NT2/D1 (cell line): ENCODE data around the gene TFCP2L1.

Experiments
- DNase-seq: peaks from one replicate; pipeline ENCODE4 v3.0.0-alpha.2; 2011; ENCODE audit warnings: low read depth, low spot score
- H3K27me3 ChIP-seq: 2 replicates; pipeline ENCODE4 v1.6.0; 2011; ENCODE audit warnings: mild to moderate bottlenecking; ENCODE audit not compliant: insufficient read length, insufficient read depth
- H3K36me3 ChIP-seq: 2 replicates; pipeline ENCODE4 v1.6.1; 2011; ENCODE audit warnings: mild to moderate bottlenecking, low read length, mixed read lengths; ENCODE audit not compliant: insufficient read depth, insufficient read length
- H3K4me1 ChIP-seq: 2 replicates; pipeline ENCODE4 v1.5.1; 2011; ENCODE audit not compliant: insufficient read depth, insufficient read length
- H3K4me3 ChIP-seq: 2 replicates; pipeline ENCODE4 v1.5.1; 2011; ENCODE audit warnings: low read depth; ENCODE audit not compliant: insufficient read length
- H3K9ac ChIP-seq: 2 replicates; pipeline ENCODE4 v1.6.0; 2011; ENCODE audit warnings: low read depth; ENCODE audit not compliant: insufficient read length
- H3K9me3 ChIP-seq: 2 replicates; pipeline ENCODE4 v1.5.1; 2011; ENCODE audit warnings: mild to moderate bottlenecking, low read length; ENCODE audit not compliant: insufficient read depth
- SUZ12 ChIP-seq: IDR thresholded peaks from 2 replicates; pipeline ENCODE4 v1.6.1; 2011; ENCODE audit not compliant: insufficient read length, insufficient read depth; ENCODE audit errors: extremely low read depth
- YY1 ChIP-seq: IDR thresholded peaks from 2 replicates; pipeline ENCODE4 v1.6.1; 2011; ENCODE audit not compliant: insufficient read length, insufficient read depth
- ZNF274 ChIP-seq: IDR thresholded peaks from 2 replicates; pipeline ENCODE4 v1.6.1; 2011; ENCODE audit warnings: mild to moderate bottlenecking, low read depth, low read length

The TFCP2L1 gene

GRCh38 chr2:121184248-121184862 is 100.6 kb downstream of the TFCP2L1 start:
- Histone ChIP-seq H3K4me3 (no peak overlapping the region), H3K9ac (no peak overlapping the region), H3K27me3 (no peaks in the 10 kb centered on the region), H3K4me1 (peaks cover 10% of the 10 kb centered on the region), H3K36me3 (no peaks in the 10 kb centered on the region), H3K9me3 (no peaks in the 10 kb centered on the region)
- TF ChIP-seq SUZ12 (no peak), YY1 (no peak), ZNF274 (no peak)
- no peak for DNase-seq

DNA sequence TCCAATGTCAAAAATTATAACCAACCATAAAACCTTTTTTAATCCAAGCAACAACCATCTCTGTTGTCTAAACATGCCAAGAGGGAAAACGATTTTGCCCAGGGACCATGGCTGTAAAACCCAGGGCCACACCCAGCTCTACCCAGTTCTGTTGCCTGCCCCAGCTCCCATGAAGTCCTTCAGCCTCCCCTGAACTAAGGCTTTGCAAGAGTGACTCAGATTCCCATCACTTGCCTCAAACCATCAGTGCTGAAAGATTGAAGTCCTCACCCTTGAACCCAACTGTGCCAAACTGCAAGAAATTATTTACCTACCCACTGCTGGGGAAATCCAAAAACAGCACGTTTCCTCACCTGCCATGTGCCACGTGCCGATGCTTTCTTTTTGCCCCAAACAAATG is 102.5 kb downstream of the TFCP2L1 start:
- no peak for TF ChIP-seq YY1
- no peak for TF ChIP-seq ZNF274

GRCh38 chr2:121179467-121179866 is 105.5 kb downstream of the TFCP2L1 start:
- no peak for DNase-seq
- Histone ChIP-seq H3K36me3 (no peaks in the 10 kb centered on the region), H3K9me3 (no peaks in the 10 kb centered on the region), H3K27me3 (no peaks in the 10 kb centered on the region), H3K4me3 (no peak overlapping the region), H3K4me1 (no peaks in the 10 kb centered on the region), H3K9ac (no peak overlapping the region)
- TF ChIP-seq YY1 (no peak), SUZ12 (no peak), ZNF274 (no peak)

More for the DNA sequence above, 102.5 kb downstream of the TFCP2L1 start:
- Histone ChIP-seq H3K4me3 (no peak overlapping the region), H3K9me3 (no peaks in the 10 kb centered on the region), H3K27me3 (no peaks in the 10 kb centered on the region), H3K9ac (no peak overlapping the region), H3K4me1 (peaks cover 2% of the 10 kb centered on the region), H3K36me3 (no peaks in the 10 kb centered on the region)
- no peak for DNase-seq

- no peaks in the 10 kb centered on the region for H3K9me3 ChIP-seq
- DNase-seq = no peak
- TF ChIP-seq YY1 = no peak
- TF ChIP-seq SUZ12 = no peak
- TF ChIP-seq ZNF274 = no peak
- no peaks in the 10 kb centered on the region for H3K27me3 ChIP-seq
- no peaks in the 10 kb centered on the region for H3K36me3 ChIP-seq
- H3K4me3 ChIP-seq = no peak overlapping the region
- no peak overlapping the region for H3K9ac ChIP-seq
- no peaks in the 10 kb centered on the region for H3K4me1 ChIP-seq
Measured at GRCh38 chr2:121178730-121179129, 106.3 kb downstream of the TFCP2L1 start.

DNA sequence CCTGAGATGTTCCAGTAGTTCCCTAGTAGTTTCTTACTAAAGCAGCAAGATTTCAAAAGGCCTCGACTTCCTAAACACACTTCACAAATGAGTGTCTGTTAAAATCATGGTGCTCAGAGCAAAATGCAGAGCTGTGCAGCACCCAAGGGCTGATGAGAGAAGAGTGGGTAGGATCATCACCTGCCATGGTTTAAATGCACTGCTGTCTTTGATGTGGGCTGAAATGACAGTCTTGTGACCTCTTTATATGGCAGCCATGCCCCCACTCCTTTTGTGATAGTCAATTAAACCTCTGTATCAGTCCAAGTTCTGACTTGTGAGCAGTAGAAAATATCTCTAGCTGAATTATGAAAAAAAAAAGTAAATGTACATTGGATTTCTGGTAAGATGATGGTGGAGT is 107.1 kb downstream of the TFCP2L1 start:
- no peak for DNase-seq
- no peaks in the 10 kb centered on the region for H3K9me3 ChIP-seq
- H3K9ac ChIP-seq = no peak overlapping the region
- no peaks in the 10 kb centered on the region for H3K4me1 ChIP-seq
- H3K36me3 ChIP-seq = no peaks in the 10 kb centered on the region
- H3K27me3 ChIP-seq = no peaks in the 10 kb centered on the region
- H3K4me3 ChIP-seq = no peak overlapping the region
- no peak for TF ChIP-seq SUZ12
- no peak for TF ChIP-seq YY1
- TF ChIP-seq ZNF274 = no peak

DNA sequence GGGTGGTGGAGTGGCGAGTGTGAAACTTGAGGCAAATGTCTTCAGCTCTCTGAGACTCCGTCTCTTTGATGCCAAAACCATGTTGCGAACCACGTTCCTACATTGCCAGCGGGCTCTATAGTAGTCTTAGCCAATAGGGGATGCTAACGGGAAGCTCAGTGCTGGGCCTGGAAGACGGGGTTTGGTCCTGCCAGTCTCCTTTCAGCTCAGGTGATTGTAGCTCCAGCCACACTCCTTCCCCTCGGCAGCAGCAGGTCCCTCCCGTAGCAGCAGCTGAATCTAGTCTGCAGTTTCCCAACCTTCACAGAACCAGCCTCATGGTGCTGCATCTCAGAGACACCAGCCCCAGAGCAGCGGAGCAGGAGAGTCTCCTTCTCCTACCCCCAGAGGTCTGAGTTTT is 109.7 kb downstream of the TFCP2L1 start:
- Histone ChIP-seq H3K9ac (no peak overlapping the region), H3K4me1 (no peaks in the 10 kb centered on the region), H3K36me3 (no peaks in the 10 kb centered on the region), H3K9me3 (peaks cover 9% of the 10 kb centered on the region), H3K27me3 (no peaks in the 10 kb centered on the region), H3K4me3 (no peak overlapping the region)
- no peak for TF ChIP-seq SUZ12
- no peak for TF ChIP-seq ZNF274
- TF ChIP-seq YY1 = no peak
- DNase-seq = no peak

GRCh38 chr2:121173806-121174205 is 111.2 kb downstream of the TFCP2L1 start:
- Histone ChIP-seq H3K4me1 (no peaks in the 10 kb centered on the region), H3K36me3 (no peaks in the 10 kb centered on the region), H3K27me3 (no peaks in the 10 kb centered on the region), H3K9me3 (peaks cover 13% of the 10 kb centered on the region), H3K9ac (no peak overlapping the region), H3K4me3 (no peak overlapping the region)
- no peak for TF ChIP-seq ZNF274
- no peak for DNase-seq
